Measurements from ENCODE around the gene SART3.

Gene SART3, protein sequence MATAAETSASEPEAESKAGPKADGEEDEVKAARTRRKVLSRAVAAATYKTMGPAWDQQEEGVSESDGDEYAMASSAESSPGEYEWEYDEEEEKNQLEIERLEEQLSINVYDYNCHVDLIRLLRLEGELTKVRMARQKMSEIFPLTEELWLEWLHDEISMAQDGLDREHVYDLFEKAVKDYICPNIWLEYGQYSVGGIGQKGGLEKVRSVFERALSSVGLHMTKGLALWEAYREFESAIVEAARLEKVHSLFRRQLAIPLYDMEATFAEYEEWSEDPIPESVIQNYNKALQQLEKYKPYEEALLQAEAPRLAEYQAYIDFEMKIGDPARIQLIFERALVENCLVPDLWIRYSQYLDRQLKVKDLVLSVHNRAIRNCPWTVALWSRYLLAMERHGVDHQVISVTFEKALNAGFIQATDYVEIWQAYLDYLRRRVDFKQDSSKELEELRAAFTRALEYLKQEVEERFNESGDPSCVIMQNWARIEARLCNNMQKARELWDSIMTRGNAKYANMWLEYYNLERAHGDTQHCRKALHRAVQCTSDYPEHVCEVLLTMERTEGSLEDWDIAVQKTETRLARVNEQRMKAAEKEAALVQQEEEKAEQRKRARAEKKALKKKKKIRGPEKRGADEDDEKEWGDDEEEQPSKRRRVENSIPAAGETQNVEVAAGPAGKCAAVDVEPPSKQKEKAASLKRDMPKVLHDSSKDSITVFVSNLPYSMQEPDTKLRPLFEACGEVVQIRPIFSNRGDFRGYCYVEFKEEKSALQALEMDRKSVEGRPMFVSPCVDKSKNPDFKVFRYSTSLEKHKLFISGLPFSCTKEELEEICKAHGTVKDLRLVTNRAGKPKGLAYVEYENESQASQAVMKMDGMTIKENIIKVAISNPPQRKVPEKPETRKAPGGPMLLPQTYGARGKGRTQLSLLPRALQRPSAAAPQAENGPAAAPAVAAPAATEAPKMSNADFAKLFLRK
- total RNA-seq, result 83.5 to 155 reads per million in 2 donors

DNA sequence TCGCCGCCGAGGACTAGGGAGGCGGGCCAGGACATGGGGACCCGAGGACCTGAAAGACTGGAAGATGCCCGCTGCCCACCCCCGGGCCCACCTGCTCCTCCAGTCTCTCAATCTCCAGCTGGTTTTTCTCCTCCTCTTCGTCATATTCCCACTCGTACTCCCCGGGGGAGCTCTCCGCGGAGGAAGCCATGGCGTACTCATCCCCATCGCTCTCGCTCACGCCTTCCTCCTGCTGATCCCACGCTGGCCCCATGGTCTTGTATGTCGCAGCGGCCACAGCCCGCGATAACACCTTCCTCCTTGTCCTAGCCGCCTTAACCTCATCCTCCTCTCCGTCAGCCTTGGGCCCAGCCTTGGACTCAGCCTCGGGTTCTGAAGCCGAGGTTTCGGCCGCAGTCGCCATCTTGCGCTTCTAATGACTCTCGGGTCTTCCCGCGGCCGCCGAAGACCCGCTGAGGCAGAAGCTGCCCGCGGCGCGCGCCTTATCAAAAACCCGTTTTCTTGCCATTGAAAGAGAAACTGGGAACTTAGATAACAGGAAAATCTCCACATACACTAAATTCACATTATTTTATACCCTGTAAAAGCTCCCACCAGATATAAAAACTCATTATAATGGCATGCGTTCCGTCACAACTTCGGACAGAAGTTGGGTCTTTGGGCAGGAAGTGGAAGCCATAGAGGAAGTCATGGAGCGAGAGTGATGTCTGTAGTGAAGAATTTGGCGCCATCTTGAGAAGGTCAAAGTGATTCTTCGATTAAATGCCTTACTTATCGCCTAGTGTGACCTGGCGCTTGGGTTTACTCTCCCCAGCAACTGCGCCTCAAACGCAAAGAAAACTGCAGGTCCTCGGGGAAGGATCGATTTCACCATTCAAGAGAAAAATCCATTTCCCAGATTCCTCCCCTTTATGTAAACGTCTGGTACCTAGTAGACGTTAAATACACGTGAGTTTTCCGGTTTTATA lies at the start of gene SART3:
TSS of gene SART3 (minus strand) at position 422 of the 968 bp plus-strand sequence. CDS start at position 403, 19 bp downstream.
- peak; percentile 72 for DNase-seq

DNA sequence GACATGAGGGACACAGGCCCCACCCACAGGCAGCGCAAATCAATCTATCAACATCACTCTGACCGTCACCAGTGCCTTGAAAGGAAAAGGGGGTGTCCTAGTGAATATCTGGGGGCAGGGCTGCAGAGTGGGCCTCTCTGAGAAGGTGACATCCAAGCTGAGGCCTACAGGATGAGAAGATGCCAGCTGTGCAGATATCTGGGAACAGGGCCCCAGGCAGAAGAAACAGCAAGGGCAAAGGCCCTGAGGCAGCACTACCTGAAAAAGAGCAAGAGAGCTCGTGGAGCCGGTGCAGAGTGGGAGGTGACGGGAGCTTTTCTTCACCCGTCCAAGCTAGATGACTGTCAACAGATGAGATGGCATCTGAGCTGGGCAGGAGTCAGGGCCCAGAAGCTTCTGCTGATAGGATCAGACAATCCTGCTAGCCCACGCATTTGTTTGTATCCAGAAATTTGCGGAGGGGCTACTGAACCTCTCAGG lies 49.4 kb upstream of the SART3 start:
- DNase-seq, result no peak

DNA sequence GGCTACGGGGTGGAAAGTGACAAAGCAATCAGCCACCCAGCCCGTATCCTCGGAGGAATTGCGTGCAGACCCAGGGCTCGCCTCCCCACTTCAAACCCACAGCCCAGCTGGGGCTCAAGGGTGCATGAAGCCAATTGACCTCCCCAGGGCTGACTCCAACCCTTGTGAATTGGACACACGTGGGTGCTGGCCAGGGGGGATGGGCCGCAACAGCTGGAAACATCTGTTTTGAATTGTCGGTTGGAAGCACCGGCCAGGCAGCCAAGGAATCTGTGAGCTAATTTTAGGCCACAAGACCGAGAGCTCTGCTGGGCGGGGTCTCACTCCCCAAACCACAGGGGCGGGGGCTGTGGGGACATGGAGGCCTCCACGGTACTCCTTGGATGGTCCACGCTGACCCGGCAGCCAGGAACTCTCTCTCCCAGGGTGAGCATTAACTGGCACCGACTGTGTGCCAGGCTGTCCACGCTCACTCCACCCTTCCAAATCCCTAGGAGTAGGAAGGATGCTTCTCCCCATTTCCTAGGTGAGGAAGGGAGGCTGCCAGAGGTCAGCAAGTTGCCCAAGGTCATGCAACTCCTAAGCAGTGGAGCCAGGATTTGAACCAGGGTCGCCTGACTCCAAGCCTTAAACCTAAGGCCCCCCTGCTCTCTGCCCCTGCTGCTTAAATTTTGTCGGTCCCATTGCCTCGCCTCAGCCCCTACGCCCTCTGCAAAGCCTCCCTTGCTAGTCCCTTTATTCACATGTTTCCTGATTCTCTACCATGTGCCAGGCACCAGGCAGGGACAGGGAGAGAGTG lies 48.8 kb upstream of the SART3 start:
- no peak for DNase-seq

DNA sequence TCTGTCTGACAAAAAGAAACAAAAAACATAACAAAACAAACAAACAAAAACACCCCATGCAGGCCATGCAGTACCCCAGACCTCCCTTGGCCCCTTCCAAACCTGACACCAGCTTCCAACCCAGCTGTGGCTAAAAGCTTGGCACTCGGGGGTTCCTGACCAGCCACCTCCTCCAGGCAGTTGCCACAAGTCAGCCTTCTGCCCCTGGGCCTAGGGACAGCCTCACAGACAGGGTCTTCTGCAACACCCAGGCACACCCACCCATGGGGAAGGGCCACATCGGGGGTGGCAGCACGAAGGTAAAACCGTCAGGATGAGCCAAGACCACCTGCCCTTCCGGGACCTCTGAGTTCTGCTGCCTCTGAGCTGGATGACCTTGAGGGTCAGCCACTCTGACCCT lies 47.6 kb upstream of the SART3 start:
- DNase-seq, result no peak

DNA sequence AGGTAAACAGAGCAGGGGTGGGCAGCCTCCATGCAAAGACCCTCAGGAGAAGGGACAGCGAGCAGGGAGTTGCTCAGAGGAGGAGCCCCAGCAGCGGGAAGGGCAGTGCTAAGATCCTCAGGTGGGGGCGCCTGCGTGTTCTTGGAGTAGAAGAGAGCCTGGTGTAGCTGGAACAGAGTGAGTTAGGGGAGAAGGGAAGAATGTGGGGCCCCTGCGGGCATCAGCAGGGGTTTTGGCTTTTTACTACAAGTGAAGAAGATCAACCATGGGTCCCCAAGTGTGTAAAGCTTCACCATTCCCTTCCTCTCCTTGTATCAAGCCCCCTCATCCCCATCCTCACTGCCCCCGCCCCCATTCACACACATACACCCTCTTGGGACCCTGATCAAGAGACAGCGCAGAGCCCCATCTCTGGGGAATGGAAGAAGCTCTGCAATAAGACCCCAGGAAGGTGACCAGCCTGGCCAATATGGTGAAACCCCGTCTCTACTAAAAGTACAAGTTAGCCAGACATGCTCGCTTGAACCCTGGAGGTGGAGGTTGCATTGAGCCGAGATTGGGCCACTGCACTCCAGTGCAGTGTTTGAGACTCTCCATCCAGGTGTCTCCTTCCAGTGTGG lies 47.1 kb upstream of the SART3 start:
- DNase-seq, result no peak

DNA sequence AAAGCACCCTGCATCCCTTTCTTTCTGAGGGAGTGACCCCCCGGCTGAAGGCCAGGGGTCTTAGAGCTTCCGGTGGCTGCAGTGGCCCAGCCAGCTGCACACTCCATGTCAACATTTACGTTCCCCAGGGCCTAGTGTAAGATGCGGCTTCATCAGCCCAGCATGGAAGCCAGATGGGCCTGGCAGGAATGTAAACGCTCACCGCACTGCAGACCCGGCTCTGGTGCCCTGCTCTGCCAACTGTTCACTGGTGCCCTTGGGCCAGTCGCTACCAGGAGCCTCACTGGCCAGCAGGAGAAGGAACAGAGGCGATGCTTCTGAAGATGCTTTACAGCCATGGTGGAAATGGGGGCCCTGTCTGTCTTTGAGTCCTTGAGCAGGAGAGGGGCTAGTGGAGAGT lies 45.5 kb upstream of the SART3 start:
- DNase-seq, result no peak

DNA sequence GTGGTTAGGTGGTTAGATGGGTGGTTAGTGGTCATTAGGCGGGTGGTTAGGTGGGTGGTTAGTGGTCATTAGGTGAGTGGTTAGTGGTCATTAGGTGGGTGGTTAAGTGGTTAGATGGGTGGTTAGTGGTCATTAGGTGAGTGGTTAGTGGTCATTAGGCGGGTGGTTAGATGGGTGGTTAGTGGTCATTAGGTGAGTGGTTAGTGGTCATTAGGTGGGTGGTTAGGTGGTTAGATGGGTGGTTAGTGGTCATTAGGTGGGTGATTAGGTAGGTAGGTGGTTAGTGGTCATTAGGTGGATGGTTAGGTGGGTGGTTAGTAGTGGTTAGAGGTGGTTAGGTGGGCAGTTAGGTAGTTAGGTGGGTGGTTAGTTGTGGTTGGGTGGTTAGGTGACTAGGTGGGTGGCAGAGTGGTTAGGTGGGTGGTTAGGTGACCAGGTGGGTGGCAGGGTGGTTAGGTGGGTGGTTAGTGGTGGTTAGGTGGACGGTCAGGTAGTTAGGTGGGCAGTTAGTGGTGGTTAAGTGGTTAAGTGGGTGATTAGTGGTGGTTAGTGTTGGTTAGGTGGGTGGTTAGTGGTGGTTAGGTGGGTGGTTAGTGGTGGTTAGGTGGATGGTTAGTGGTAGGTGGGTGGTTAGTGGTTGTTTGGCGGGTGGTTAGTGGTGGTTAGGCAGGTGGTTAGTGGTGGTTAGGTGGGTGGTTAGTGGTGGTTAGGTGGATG lies 44.9 kb upstream of the SART3 start:
- DNase-seq, result no peak

DNA sequence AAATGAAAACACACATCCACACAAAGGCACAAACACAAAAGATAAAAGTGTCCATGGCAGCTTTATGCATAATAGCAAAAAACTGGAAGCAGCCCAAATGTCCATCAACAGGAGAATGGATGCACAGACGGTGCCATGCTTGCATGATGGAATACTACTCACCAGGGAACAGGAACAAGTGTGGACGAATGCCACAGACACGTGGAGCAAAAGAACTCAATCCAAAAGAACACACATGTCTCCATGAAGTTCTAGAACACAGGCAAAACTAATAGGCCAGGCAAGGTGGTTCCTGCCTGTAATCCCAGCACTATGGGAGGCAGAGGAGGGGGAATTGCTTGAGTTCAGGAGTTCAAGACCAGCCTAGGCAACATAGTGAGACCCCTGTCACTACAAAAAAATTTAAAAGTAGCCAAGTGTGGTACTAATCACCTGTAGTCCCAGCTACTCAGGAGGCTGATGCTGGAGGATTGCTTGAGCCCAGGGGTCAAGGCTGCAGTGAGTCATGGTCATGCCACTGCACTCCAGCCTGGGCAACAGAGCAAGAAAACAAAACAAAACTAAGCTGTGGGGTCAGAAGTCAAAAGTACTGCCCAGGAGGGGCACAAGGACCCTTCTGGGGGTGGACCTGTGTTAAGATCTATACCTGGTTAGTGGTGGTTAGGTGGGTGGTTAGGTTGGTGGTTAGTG lies 44.2 kb upstream of the SART3 start:
- no peak for DNase-seq

DNA sequence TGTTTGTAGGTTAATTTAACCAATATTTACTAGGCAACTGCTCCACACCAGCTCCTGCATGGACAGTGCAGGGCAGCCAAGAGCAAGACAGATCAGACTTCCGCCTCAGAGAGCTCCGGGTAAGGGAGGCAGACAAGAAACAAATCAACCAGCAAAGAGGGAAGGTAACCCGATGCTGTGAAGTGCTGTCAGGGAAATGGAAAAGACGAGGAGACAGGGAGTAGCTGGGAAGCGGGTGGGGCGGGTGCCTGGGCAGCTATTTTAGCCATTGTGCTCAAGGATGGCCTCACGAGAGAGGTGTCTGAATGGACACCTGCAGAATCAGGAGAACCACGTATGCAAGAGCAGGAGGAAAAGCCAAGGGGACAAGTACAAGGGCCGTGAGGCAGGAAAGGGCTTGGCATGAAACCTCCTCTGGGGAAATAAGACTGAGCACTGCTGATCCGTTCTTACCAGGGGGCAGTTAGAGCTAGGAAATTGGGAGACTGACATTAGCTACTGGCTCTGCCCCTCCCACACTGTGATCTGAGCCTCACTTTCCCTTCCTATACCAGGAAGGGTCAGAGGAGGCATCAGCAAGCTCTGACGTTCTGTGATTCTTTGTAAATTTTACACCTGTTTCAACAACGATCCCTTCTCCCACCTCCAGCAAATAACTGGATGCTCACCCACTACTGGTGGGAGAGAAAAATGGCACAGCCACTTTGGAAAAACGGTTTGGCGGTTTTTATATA lies 43.4 kb upstream of the SART3 start:
- DNase-seq, result no peak

DNA sequence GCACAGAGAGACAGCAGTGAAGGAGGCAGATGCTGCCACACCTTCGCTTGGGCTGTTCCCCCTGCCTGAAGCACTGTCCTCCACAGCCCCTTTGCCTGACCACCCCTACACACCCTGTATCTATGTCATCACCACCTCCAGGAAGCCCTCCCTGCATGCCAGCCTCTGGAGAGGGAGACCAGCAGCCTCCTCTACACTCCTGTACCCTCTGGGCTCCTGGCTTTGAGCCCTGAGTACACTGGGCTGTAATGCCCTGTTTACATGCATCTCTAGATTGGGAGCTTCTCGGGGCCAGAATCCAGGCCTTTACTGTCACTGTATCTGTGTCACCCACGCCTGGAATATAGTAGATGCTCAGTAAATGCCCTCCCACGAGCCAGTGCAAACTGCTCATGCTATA lies 42.8 kb upstream of the SART3 start:
- no peak for DNase-seq

DNA sequence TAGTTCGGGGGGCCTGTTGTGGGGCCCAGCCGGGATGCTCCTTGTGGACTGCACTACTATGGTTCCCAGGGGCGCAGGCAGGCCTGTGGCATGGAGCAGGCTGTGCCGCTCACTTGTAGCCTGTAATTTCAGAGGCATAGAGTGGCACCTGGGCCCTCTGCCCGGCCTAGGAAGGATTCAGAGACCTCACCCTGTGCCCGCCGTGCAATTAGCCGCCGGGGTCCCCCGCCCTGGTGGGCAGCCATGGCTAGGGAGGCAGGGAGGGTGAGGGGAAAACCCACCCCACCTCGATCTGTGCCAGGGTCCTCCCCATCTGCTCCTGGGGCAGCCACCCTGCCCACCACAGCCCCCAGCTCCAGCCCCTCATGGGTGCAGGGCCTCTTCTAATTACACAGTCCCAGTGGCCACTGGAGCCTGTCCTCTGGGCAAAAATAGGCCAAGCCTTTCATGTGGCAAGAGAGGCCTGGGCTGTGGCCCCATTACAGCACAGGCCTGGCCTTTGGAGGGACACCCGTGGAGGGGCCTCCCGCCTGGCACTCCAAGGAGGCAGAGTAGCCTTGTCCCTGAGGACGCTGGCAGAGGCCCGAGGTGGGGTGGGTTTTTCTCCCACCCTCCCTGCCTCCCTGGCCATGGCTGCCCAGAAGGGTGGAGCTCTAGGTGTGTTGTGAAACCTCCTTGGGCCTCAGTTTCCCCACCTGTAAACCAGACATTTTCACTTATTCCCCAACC lies 42.2 kb upstream of the SART3 start:
- no peak for DNase-seq

DNA sequence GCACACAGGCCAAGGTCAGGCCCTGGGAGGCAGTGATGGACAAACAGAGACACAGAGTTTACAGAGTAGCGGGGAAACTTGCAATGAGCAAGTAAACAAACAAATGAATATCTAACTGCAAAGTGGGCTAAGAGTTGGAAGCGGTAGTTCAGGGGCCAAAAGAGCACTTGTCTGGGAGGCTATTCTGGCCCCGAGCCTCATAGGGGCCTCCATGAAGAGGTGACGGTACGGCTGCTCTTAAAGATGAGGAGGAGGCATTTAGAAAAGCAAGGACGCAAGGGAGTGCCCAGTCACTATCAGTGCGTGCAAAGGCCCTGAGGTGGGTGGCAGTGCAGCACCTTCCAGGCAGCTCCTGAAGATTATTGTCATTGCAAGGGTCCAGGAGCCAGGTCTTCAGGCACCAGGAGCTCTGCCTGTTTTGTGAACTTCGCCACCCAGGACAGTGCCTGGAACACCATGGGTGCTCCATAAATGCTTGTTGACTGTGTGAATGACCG lies 41.3 kb upstream of the SART3 start:
- no peak for DNase-seq

DNA sequence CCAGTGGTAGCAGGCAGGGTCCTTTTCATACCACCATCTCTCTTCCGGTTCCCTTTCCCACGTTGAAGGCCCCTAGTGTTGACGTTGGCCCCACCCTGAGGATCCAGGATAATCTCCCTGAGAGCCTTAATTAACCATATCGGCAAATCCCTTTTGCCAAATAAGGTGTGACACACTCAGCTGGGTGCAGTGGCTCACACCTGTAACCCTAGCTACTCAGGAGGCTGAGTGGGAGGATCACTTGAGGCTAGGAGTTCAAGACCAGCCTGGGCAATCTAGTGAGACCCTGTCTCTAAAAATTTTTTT lies 39.7 kb upstream of the SART3 start:
- DNase-seq, result no peak

DNA sequence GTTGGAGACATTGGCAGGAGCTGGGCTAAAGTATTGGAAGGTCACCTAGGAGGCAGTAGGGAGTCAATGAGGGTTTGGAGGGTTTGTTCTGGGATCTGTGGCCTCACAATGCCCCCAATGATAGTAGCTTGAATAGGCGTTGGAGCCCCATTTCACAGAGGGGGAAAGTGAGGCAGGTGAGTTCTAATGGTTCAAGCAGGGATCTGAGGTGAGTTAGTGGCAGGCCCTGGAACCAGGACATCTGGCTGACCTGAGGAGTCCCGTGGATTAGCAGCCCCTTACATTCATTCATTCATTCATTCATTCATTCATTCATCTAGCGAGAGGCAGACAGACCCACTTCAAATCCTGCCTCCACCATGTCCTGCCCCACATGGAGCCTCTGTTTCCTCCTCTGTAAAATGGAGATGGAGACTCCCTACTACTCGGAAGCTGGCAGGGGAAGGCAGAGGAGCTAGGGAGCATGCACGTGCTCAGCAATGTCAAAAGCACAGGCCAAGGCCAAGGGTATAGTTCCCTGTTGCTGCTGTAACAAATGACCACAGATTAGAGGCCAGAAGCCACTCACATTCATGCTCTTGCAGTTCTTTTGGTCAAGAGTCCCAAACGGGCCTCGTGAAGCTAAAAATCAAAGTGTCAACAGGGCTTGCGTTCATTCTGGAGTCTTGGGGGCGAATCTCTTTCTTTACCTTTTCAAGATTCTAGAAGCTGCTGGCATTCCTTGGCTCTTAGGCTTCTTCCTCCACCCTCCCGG lies 39.2 kb upstream of the SART3 start:
- no peak for DNase-seq

DNA sequence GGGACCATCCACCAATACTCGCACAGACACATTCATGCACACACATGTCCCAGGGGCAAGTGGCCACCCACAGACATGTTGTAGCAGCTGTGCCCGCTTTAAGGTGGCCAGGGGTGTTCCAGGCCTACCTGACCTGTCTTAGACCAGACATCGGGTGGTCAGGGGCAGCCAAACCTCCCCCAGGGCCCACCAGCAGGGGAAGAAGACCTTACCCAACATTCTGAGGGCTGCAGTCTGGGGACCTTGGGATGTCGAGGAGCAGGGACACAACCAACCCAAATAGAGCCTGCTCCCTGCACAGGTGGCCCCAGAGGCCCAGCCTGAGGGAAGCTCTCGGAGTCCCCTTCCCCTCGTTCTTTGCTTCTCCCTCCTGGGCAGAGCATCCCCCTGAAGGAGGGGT lies 38.6 kb upstream of the SART3 start:
- DNase-seq, result no peak

DNA sequence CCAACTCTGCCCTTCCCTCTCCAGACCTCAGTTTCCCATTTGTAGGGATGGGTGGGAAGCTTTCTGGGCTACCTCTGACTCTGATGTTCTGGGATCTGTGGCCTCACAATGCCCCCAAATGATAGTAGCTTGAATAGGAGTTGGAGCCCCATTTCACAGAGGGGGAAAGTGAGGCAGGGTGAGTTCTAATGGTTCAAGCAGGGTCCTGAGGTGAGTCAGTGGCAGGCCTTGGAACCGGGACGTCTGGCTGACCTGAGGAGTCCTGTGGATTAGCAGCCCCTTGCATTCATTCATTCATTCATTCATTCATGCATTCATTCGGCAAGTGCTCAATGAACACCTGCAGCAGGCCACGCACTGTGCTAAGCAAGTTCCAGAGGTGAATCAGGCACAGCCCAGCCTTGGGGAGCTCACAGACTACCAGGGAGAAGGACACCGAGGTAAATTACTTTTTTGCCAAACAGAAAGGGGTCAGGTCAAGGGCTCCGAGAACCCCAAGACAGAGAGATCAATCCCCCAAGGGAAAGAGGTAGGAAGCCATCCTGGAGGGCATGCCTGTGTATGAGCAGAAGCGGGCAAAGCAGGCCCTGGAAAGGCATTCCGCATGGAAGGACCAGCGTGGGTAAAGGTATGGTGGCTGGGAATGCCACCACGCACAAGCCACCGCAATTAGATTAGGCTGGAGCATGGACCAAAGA lies 37.7 kb upstream of the SART3 start:
- no peak for DNase-seq

Measured in T-helper 9 cell (primary cell).